Medulla oblongata (tissue), 1 donor: ENCODE measurements around the gene TSPAN17.

Source experiments
- DNase-seq: peaks from one replicate; pipeline ENCODE4 v3.0.0-alpha.2; 2015; ENCODE audit errors: extremely low spot score

Gene TSPAN17

GRCh38 chr5:176659860-176660461 is 12.7 kb downstream of the TSPAN17 start:
- DNase-seq: no peak

DNA sequence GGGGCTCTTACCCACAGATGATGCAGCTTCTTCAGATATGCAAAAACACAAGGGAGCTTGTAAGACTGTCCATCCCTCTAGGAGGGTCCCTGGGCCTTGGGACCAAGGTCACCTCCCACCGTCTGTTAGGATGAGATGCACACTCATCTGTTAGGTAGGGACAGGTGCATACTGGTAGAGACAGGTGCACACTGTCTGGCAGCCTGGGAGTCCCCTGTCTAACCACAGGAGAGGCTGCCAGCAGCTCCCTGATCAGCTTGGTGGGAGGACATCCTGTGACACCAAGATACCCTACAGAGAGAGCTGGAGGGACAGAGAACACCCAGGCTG is 13.2 kb downstream of the TSPAN17 start:
- no peak for DNase-seq

DNA sequence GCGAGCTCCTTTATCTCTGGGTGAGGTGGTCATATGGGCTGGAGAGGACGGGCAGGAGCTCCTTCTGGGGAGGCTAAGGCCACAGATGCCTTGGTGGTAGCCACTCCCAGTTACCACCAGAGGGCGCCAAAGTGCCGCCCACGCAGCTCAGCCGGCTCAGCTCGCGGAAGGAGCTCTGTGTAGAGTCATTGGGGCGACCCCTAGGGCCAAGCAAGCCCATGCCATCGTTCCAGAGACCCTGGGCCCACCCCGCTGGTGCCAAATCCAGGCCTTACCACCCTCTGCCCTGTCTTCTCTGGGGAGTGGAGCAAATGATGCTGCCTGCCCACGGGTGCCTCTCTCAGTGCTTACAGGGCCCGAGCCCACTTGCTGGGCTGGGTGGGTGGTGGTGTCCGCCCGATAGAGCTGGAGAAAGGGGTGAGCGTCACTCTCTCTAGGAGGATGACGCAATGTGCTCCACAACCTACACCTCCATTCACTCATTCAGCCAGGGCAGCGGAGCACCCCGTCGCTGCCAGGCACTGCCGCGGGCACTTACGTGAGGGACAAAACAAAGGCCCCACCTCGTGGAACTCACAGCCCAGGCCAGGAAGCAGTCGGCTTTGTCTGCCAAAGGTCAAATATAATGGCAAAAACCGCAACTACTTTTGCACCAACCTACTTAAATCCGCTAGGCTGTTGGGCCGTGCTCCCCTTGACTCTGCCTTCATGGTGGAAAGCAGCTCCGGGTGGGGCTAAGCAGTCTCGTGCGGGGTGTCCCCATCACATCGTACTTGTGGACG is 13.8 kb downstream of the TSPAN17 start:
- DNase-seq: peak; percentile 78

- no peak for DNase-seq
Observed at GRCh38 chr5:176661676-176662075, 14.4 kb downstream of the TSPAN17 start.

DNA sequence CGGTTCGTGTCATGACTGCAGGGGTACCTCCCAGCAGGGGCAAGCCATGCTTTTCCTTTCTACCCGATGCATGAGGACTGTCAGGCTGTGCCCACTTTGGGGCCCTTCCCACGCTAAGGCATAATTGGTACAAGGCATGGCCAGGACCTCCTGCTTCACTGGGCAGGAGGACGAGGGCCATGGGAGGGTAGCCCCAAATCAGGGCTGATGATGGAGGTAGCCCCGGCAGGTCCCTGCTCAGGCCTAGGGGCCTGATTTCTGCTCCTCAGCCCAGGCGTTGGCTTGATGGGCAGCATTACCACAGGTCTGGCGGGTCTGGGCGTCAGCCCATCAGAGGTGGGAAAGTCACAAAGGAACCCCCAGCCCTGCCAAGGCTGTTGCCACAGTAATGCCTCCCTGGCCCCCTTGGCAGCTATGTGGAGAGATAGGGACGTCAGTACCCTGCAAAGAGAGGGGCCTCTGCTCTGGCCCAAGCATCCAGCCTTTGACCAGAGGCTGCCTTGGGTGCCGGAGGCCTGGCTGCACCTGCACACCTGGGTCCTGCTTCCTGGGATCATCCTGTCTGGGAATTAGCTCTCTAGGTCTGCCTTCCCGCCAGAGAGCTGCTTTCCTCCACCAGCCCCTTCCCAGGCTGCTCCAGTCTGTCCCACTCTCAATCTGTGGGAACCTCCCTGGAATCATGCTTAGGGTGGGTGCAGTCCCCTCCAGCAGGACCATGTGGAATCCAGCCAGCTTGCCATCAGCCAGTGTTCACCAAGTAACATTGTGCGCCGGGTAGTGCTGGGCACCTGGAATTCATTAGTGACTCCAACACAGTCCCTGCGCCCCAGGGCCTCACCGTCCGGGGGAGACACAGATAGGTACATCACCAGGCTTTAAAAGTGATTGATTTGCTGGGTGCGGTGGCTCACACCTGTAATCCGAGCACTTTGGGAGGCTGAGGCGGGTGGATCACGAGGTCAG is 15.4 kb downstream of the TSPAN17 start:
- no peak for DNase-seq

GRCh38 chr5:176663566-176663965 is 16.3 kb downstream of the TSPAN17 start:
- DNase-seq: no peak

- DNase-seq: no peak
Observed at GRCh38 chr5:176664479-176664878, 17.2 kb downstream of the TSPAN17 start.

DNA sequence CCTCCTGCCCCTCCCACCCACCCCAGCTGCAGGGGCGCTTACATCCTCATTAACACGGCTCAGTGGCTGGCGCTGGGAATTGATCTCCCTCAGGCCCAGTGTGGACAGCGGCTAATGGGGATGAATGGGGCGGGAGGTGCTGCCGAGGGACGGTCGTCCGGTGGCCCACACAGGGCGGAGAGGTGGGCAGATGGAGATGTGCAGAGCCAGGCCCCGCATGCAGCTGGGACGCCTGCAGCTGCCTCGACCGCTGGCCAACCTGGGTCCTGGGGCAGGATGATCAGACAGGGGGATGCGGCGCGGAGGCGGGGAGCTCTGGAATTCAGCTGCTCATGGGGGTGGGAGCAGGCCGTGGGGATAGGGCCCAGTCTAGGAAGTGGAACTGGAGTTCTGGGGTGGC is 17.6 kb downstream of the TSPAN17 start:
- DNase-seq: no peak

- DNase-seq: no peak
Observed at GRCh38 chr5:176665517-176665916, 18.2 kb downstream of the TSPAN17 start.

- no peak for DNase-seq
Observed at GRCh38 chr5:176667637-176668036, 20.4 kb downstream of the TSPAN17 start.

DNA sequence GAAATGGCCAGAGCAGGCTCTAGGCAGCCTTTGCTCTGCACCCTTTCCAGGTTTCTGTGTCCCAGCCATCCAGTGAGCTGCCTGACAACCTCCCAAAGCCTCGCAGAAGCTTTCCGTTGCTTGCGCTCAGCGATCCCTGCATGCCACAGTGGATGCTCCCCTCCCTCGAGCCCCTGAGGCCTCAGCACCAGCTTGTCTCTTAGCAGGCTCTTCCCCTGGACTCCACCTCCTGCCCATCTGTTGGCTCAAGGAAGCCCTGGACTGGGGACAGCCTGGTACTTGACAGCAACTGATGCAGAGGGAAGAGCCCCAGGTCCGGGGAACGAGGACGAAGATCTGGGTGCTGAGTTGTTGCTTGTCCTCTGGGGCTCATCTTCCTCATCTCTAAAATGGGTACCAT is 23.2 kb downstream of the TSPAN17 start:
- DNase-seq: no peak

DNA sequence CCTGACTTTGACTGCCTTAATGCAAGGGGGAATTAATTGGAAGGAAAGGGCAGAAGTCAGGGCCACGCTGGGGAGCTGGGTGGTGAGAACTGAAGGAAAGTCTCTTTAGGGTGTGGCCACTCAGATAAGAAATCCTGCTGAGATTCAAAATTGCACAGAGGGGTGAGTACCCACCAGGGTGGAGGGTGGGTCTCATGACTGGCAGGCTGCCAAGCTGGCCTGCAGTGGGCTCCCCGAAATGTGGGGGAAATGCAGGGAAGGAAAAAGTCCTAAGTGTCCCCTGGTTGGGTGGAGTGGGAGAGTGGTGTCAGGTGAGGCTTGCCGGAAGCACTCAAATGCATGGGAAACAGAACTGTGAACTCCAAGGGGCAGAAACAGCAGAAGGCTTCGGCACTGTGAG is 24.1 kb downstream of the TSPAN17 start:
- DNase-seq: no peak

DNA sequence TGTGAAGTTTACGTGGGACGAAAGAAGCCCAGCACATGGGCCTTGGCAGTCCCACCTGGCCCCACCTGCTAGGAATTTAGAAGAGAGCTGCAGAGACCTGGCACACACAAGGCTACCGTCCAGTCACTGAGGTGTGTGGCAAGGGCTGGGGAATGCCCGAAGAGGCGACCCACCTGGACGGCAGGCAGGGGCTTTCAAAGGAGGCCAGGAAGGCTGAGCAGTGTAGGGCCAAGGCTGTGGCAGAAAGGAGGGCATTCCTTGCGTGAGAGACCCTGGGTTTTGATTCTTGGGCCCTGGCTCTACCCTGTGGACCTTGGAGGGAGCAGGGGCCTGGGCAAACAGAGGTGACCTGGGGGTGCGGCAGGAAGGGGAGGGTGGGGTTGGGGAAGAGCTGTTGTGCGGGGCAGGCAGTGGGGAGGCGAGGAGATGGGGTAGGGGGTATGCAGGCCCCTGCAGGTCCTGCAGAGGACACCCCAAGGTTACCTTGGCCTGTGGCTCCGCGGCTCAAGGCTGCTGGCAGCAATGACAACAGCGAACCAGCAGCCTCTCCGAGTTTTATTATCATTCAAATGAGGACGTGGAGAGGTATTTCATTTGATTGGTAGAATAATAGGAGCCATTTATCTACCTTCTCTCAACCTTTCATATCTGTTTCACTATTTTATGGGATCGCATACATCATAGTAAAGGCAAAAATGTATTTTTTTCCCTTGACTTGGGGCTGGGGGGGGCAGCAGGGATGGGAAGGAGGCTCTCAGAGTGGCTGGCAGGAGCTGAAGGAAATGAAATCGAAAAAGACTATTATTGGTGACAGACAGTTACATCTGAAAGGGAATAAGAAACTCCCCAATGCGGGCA is 24.8 kb downstream of the TSPAN17 start:
- no peak for DNase-seq

GRCh38 chr5:176673651-176674583 is 26.6 kb downstream of the TSPAN17 start:
- no peak for DNase-seq

GRCh38 chr5:176674799-176675198 is 27.5 kb downstream of the TSPAN17 start:
- DNase-seq: no peak

DNA sequence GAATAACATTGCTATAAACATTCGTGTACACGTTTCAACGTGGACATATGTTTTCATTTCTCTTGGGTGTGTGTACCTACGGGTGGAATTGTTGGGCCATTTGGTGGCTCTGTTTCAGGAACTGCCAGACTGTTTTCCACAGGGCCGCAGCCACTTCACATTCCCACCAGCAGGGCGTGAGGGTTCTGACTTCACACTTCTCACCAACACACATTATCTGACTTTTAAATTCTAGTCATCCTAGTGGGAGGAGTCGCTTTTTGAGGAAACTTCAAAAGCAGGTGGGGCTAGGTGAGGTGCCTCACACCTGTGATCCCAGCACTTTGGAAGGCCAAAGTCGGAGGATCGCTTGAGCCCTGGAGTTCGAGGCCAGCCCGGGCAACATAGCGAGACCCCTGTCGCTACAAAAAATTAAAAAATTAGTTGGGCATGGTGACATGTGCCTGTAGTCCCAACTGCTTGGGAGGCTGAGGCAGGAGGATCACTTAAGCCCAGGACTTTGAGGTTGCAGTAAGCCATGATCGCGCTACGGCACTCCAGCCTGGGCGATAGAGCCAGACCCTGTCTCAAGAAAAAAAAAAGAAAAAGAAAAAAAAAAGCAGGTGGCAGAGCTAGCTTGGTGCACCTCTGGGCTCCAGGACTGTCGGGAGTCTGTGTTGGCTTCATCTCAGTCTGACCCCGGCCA is 28.5 kb downstream of the TSPAN17 start:
- DNase-seq: no peak

- DNase-seq: no peak
Observed at GRCh38 chr5:176676361-176676824, 29.1 kb downstream of the TSPAN17 start.

- peak; percentile 6 for DNase-seq
Observed at GRCh38 chr5:176677209-176677939, 30.1 kb downstream of the TSPAN17 start.

GRCh38 chr5:176678584-176678983 is 31.3 kb downstream of the TSPAN17 start:
- no peak for DNase-seq
